Mucosa of descending colon (tissue), 3 donors: ENCODE results near the gene LRP2. TPM values are rescaled to one million over a fixed set of nuclear protein-coding genes. Genes with fewer than 3 reads are reported as not detected.

Experiments
- ATAC-seq: fragments of 200-7000 bp; cut with Tn5 transposase; one replicate; pipeline ENCODE4 v1.9.1; 2020; ENCODE audit warnings: mild to moderate bottlenecking, moderate library complexity
- DNase-seq, 3 donors: peaks; one replicate each; pipeline ENCODE4 v3.0.0-alpha.2; 2020
- H3K36me3 ChIP-seq: fragments of 200-600 bp; one replicate; pipeline ENCODE4 v1.8.0; 2021; ENCODE audit warnings: low read depth, mild to moderate bottlenecking
- H3K4me1 ChIP-seq: fragments of 200-600 bp; one replicate; pipeline ENCODE4 v1.8.0; 2021; ENCODE audit warnings: low read depth, mild to moderate bottlenecking
- H3K4me3 ChIP-seq: fragments of 200-600 bp; one replicate; pipeline ENCODE4 v1.8.0; 2021; ENCODE audit warnings: mild to moderate bottlenecking
- H3K9me3 ChIP-seq: fragments of 200-600 bp; one replicate; pipeline ENCODE4 v1.8.0; 2021; ENCODE audit warnings: mild to moderate bottlenecking
- CTCF ChIP-seq: fragments of 200-600 bp; IDR thresholded peaks from one replicate; pipeline ENCODE4 v1.8.0; 2022; ENCODE audit warnings: antibody characterized with exemption, mild to moderate bottlenecking
- intact Hi-C, 2 donors: fragments of 100-400 bp; cut with DNase I in 1 of 2; cut with micrococcal nuclease in 1 of 2; formaldehyde crosslinking; loops; one replicate each; pipeline versions ENCODE4 v1.11.0 to v1.11.1; 2022; cut with DNase I, micrococcal nuclease
- total RNA-seq, 3 donors: library from RNA; stranded (reverse); fragmentation: NEBNext Ultra II Directional in 2 of 3; extraction: Animal tissue kit (Norgen Biotek cat#: 25700) in 2 of 3; gene quantifications; one replicate each; pipeline versions ENCODE4 v1.2.1 to v1.2.4, GENCODE V29; 2021 to 2023
- donor health status: DM: no; HTN: no; CAD: no; lungs with moderate emphysema.
- donor health status: DM: no; HTN: no; CAD: no.
- donor health status: DM: no; HTN: yes; CAD: no.

LRP2 gene
- total RNA-seq, 3 donors from 2014 or later, result 0.06 TPM; not detected in 2

GRCh38 chr2:169205176-169205575 lies 157.2 kb downstream of the LRP2 start:
- no peak overlapping the region for H3K4me3 ChIP-seq
- no peaks in the 10 kb centered on the region for H3K9me3 ChIP-seq
- ATAC-seq, result no peak
- no peaks in the 10 kb centered on the region for H3K36me3 ChIP-seq
- no peaks in the 10 kb centered on the region for H3K4me1 ChIP-seq
- TF ChIP-seq CTCF, result no peak
- no peak for DNase-seq
- intact Hi-C loops, result no loop called here

DNA sequence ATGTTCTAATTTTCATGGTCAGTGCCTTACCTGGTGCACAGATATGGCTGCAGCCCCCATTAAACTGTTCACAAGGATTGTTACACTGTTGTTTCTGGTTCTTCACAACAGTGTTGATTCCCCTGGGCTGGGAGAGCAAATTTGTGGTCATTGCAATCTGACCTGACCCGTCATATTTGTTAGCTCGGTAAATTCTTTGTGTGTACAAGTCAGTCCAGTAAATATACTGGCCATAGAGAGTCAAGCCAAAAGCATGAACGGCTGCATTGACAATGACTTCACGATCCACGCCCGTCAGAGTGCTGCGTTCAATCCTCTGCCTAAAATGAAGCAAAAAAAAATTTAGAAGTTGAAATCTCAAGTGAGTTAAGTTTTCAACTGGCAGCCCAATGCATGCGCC lies 158.4 kb downstream of the LRP2 start:
- H3K36me3 ChIP-seq, result no peaks in the 10 kb centered on the region
- intact Hi-C loops, result no loop called here
- H3K4me3 ChIP-seq, result no peak overlapping the region
- no peak for DNase-seq
- H3K9me3 ChIP-seq, result no peaks in the 10 kb centered on the region
- no peaks in the 10 kb centered on the region for H3K4me1 ChIP-seq
- ATAC-seq, result no peak
- TF ChIP-seq CTCF, result no peak

- no peak for ATAC-seq
- no peak for DNase-seq
- Histone ChIP-seq H3K4me1 (no peaks in the 10 kb centered on the region), H3K9me3 (no peaks in the 10 kb centered on the region), H3K36me3 (no peaks in the 10 kb centered on the region), H3K4me3 (no peak overlapping the region)
- intact Hi-C loops, result no loop called here
- TF ChIP-seq CTCF, result no peak
Measured at GRCh38 chr2:169200756-169201155, 161.6 kb downstream of the LRP2 start.

- DNase-seq (no peak), ATAC-seq (no peak)
- TF ChIP-seq CTCF, result no peak
- intact Hi-C loops, result no loop called here
- Histone ChIP-seq H3K9me3 (no peaks in the 10 kb centered on the region), H3K36me3 (no peaks in the 10 kb centered on the region), H3K4me1 (no peaks in the 10 kb centered on the region), H3K4me3 (no peak overlapping the region)
Measured at GRCh38 chr2:169193618-169194017, 168.7 kb downstream of the LRP2 start.

GRCh38 chr2:169190197-169190775 lies 172.0 kb downstream of the LRP2 start:
- no peak for TF ChIP-seq CTCF
- intact Hi-C loops, result no loop called here
- Histone ChIP-seq H3K4me3 (no peak overlapping the region), H3K36me3 (no peaks in the 10 kb centered on the region), H3K4me1 (no peaks in the 10 kb centered on the region), H3K9me3 (no peaks in the 10 kb centered on the region)
- ATAC-seq, result no peak
- DNase-seq, result no peak

- no peak for ATAC-seq
Measured at GRCh38 chr2:169189132-169189531, 173.2 kb downstream of the LRP2 start.

More at GRCh38 chr2:169189132-169189531, 173.2 kb downstream of the LRP2 start:
- H3K4me1 ChIP-seq, result no peaks in the 10 kb centered on the region
- H3K4me3 ChIP-seq, result no peak overlapping the region
- intact Hi-C loops, result no loop called here
- no peaks in the 10 kb centered on the region for H3K36me3 ChIP-seq
- TF ChIP-seq CTCF, result no peak
- DNase-seq, result no peak
- no peaks in the 10 kb centered on the region for H3K9me3 ChIP-seq
